HG03457 (cell line): ENCODE results near the gene LARGE1.
"Not testable (repeated sequence)": the region's sequence is repeated elsewhere in the genome, so short reads cannot be mapped to it uniquely, and the experiment has no call there.

Experiments used
- ATAC-seq: cut with Tn5 transposase; IDR thresholded peaks from one replicate; pipeline ENCODE4 v1.9.1; 2021; ENCODE audit warnings: moderate number of reproducible peaks; ENCODE audit not compliant: unreplicated experiment

The LARGE1 gene

DNA sequence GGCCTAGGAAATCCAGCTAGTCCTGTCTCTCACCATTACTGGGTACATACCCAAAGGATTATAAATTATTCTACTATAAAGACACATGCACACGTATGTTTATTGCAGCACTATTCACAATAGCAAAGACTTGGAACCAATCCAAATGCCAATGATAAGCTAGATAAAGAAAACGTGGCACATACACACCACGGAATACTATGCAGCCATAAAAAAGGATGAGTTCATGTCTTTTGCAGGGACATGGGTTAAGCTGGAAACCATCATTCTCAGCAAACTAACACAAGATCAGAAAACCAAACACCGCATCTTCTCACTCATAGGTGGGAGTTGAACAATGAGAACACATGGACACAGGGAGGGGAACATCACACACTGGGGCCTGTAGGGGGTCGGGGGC, 61.6 kb downstream of the LARGE1 start:
- ATAC-seq: not testable (repeated sequence)

DNA sequence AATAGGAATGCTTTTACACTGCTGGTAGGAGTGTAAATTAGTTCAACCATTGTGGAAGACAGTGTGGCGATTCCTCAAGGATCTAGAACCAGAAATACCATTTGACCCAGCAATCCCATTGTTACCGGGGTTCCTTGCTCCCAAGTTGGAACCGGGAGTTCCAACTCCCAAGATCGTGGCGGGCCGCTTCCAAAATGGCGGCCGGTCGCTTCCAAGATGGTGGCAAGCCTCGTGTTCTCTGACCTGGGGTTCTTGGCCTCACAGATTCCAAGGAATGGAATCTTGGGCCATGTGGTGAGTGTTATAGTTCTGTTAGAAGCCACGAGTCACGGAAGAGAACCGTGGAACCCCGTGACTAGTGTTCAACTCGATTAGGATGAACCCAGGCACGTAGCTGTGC, 62.5 kb downstream of the LARGE1 start:
- ATAC-seq: not testable (repeated sequence)

DNA sequence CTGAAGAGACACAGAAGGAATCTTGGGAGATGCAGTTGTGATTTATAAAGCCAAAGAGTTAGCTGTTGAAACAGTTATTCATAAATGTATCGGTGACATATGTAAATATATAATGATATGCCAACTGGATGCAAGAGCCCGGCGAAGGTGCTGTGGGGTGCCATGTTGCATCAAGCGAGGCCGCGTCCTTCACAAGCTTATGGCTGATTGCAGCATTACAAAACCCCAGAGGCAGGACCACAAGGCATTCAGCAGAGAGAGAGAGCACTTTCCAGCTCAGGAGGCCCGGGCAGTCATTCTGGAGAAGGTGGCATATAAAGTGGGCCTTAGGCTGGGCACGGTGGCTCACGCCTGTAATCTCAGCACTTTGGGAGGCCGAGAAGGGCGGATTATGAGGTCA, 65.6 kb downstream of the LARGE1 start:
- no peak for ATAC-seq

DNA sequence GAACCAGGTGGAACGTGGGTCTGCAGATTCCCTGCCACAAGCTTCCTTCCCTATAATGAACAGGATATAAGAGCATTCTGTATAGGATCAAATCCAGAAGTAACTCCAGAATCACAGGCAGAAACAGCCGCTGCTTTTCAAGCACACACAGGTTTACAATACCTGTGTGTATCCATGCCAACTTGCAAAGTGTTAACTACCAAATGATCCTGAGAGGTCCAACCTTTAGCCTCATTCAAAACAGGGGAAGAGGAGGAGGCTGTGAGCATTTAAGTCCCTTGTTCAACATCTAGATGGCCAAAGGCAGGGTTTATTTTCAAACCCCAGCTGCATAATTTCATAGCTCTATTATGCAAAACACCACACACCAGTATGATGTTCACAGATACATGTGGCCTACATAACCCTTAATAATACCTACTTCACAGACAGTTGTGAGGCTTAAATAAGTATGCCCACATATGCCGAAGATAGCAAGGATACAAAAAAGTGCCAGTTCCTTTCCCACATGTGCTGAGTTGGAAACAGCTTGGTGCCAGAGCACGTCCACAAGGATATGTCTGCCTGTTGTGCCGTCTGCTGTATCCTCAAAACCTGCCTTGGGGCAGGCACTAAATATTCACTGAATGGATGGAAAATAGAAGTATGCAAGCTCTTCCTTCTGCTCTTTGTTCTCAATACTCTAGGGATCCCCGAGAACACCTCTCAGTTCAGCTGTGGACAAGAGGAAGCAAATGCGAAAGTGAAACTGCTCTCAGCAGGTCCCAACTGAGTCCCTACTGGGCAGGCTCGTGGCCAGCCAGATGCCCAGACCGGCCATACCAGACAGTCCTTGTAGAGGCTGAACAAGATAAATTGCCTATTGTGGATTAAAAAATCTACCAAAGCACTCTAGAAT, 66.8 kb downstream of the LARGE1 start:
- no peak for ATAC-seq

DNA sequence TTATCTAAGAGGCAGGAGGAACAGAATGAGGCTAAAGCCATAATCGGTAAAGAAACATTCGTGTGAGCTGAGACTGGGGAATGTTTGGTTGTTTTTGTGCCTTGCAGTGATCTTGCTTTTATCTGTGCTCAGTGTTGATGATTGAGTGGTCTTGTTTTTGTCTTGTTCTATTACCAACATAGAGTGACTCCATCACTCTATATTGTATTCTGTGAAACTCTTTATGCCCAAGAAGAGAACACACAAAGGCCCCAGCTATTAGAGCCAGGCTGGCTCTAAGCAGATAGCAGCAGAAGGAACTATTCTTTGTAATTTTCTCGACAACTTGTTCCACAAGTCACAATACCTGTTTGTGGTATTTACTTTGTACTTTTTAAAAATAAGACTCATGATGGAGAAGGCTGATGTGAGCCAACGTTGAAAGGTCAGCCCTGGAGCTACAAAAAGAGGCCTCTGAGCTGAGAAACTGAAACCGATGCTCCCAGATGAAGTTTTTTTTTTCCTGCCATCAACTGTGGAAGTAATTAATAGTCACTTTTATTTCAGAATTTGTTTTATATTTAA, 68.4 kb downstream of the LARGE1 start:
- no peak for ATAC-seq

DNA sequence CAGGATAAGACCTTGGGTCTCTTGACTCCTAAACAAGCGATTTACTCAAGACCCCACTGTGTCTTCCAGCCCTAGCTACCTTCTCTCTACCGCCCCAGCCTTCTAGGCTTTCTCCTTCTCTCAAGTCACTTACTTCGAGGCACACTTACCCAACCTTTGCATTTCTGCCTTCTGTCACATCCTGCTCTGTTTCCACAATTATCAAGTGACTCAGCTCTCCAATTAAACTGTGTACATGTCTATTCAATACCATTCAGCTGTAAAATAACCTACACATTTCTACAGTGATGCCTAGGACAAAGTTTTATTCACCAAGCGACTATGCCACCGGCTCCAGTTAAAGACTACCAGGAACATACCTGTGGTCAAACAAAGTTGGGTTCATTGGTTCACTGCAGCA, 69.0 kb downstream of the LARGE1 start:
- no peak for ATAC-seq

DNA sequence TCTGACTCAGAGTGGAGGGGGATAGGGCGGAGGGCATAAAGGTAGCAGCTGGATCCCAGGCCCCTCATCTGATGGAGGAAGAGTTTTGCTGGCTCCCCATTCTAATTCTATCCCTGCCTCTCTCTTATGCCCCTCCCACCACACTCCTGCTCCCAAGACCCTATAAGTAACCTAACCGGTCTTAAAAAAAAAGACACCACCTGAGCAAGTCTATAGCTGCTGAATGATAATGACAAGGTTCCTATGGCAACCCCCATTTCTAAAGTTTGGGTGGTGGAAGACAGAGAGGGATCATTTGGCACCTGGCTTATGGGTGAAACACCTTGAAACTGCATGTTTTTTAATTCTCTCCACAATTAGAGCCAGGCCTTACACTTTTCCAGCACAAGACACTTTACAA, 69.6 kb downstream of the LARGE1 start:
- ATAC-seq: no peak

DNA sequence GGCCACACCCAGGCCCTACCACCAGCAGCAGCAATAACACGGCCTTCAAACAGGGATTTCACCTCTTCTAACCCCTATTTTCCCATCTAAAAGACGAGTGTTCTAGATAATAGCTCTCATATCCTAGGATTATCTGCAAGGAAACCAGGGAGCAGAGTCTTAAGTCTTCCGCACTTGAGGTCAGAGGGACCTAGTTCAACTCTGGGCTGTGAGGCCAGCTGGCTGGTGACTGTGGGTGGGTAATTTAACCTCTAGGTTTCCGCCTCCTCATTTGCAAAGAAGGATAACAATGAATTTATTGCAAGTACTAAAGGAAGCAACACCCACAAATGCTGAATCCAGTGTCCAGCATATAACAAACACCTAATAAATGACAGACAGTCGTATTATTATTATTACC, 70.1 kb downstream of the LARGE1 start:
- ATAC-seq: no peak

DNA sequence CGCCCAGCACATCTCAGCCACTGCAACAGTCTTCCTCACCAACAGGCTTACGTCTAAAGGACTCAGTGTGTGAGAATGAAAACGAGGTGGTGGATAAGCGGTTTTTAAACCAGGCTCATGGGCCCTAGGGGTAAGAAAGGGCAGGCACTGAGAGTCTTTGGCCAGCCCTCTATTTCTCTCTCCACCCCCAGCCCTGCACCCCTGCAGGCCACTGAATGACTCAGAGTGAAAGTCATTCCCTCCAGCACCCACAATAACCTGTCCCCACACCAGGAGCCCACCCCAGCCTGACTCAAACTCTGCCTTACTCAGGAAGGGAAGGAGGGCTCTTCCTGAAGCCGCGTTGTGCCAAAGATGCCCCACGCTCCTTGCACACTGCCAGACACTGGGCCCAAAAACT, 72.0 kb downstream of the LARGE1 start:
- no peak for ATAC-seq

DNA sequence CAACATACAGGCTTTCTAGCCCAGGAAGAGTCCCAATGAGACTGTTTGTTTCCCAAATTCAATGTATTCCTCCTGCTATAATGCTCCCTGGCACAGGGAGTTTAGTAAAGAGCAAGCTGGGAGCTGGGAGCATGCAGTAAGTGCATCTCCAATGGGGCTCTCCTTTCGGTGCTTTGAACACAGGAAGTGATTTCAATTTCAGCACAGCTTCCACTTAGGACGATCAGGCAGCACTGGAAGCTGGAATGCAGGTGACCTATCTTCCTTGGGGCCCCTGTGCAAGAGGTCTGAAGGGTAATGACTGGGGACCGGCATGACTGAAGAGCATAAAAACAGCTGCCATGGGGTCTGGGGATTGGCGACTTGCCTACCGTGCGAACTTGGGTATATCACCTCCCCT, 76.0 kb downstream of the LARGE1 start:
- no peak for ATAC-seq

DNA sequence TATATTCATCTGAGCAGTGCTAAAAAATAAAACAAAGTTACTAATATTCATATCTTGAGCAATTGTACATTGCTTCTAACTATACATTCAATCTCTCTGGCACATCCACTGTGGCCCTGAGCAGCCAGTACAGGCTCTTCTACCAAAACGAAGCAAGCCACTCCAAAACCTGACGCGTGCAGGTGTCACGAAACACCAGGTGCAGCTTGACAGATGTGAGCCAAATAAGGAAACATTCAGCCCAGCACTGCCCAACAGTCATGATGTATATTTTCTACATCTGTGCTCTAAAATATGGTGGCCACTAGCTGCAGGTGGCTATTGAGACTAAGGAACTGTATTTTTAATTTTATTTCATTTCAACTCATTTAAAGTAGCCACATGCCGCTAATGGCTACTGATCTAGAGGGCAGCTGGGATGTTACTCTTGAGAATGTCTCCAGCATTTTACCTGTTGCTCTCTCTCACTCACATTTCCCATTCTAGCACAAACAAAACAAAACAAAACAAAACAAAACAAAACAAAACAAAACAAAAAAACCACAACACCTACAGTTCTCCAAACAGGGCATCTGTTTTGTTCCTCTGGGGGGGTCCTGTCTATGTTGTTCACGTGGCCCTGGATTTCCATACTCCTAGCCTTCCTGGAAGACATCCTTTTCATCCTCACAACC, 77.7 kb downstream of the LARGE1 start:
- ATAC-seq: no peak

DNA sequence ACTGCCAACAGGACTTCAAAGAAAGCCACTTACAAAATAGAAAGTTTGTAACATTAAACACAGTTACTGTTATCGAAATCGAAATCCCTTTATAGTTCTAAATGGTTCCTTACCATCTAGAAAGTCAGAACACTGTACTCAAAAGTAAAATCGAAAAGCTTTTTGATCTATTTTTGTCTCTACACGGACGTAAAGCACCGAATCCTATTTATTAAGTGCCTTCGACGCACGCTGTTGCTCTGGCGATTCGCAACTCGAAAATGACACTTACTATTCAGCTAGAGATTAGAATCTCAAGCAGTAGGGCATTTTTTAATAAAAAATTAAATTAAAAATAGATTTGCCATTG, 78.3 kb downstream of the LARGE1 start:
- no peak for ATAC-seq

DNA sequence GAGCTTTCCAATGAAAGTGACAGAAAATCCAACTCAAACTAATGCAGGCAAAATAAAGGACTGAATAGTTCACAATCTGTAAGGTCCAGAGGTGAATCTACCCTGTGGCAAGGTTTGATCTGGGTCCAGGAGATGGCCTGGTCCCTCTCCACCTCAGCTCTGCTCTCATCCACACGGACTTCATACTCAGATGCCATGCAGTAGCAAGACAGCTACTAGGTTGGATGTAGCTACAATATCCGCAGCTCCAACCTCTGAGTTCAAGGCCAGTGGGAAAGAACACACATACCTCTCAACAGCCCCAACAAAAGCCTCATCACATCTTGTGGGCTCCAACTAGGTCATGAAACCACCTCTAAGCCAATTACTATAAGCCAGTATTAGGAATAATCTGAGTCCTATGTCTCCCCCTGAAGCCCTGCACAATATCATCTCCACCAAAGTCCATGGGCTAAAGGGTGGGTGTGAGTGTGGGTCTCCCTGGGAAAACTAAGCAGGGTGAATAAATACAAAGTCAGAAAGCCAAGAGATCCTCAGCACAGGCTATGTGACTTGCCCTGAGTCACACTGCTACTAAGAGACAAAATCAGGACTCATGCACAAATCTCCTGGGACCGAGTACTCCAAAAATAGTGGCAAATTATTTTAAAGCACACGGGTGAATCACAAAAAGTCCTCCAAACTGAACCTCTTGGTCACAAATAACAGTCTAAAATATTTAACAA, 78.8 kb downstream of the LARGE1 start:
- ATAC-seq: no peak

DNA sequence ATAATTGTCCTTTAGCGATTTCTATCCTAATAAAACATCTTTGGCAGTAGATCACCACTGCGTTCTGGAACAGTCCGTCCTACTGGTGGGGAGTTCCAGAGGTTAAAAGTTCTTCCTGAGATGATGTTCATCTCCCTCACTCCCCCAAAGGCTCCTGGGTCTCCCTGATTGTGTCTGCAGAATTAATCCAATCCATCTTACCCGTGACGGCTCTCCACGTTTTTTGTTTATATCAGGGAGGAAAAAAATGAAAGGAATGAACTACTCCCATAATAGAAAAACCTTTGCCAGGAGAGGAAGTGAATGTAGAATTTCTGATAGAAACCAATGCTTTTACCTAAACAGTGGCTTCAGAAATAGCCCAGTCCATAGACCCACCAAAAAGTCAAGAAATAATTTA, 81.6 kb downstream of the LARGE1 start:
- ATAC-seq: no peak

DNA sequence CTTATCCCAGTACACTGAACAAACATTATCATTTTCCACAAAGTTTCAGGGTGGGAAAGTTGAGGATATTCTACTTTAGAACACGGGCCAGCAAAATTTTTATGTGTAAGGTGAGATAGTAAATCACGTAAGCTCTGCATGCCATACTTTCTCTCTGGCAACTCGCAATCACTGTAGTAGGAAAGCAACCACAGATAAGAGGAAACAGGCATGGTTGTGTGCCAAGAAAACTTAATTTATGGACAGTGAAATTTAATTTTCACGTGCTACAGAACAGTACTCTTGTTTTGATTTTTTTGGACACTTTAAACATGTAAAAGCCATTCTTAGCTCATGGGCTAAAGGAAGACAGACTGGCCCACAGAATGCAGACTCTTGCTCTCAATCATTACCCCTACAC, 82.5 kb downstream of the LARGE1 start:
- no peak for ATAC-seq

DNA sequence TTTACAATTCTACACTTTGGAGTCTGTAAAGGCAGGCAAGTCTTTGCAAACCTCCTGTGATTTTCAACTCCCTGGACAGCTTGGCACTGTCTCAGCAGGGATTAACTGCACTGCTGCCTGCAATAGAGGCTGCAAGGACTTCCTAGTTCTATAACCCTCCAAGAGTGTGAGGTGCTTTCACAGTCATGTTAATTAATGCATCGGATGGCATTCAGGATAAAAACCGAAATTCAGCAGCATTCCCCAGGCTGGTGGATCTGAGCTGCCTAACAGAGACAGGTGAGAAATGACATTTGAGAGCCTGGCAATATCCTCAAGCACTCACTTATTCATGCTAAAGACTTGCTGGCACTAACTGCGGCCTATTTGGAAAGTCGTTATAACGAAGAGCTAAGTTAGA, 85.0 kb downstream of the LARGE1 start:
- no peak for ATAC-seq

DNA sequence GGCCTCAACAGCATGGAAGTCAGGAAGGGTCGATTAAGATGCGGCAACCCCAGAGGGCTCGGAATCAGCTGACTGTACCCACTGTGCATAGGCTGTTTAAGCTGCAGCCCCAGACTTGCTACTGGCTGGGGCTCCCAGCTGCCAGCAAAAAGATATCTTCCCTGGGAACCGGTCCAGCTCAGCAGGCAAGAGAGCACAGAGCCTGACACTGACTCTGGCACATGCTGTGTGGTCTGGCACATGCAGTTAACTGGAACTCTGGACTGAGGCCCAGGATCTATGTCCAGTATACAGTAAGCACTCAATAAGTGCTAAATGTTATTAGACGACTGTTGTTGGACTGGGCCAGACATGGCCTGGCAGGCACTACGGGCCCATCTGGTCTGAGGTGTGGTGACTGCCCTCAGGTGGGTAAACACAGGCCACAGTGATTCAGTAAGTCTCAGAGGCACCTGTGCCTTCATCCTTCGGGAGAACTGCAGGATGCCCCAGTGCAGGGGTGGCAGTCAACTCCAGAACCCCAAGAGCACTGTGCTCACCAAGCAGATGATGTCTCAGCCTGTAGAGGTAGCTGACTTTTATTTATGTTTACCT, 87.6 kb downstream of the LARGE1 start:
- ATAC-seq: no peak

DNA sequence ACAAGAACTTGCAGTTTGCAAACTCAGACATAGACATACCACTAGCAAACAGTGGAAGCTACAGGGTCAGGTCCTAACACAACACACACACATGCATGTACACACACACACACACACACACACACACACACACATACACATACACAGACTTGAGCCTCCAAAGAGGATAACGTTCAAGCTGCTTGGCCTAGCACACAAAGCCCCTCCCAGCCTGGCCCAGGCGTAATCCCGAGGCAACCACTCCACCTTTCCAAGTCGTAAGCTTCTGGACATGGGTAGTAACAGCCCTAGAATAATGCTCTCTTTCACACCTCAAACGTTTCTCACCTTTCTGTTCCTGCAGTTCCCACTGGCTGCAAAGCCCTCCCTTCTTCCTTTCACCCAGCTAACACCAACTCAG, 88.6 kb downstream of the LARGE1 start:
- no peak for ATAC-seq

DNA sequence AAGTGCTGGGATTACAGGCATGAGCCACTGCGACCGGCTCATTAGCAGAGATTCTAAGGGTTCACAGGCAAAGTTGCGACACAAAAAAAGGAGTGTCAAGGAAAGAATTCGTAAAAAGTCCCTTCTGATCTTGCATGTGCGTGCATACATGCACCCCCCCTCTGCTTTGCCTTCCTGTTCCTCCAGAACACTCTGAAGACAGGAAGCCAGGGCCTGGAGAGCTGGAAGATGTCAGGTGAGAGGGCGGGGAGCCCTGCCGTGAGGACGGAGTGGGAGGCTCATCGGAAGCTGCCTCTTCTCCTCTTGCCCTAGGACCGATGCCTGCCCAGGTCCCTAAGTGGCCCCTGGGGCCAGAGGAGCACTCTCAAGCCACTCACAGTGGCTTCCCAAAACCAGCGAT, 89.1 kb downstream of the LARGE1 start:
- no peak for ATAC-seq

DNA sequence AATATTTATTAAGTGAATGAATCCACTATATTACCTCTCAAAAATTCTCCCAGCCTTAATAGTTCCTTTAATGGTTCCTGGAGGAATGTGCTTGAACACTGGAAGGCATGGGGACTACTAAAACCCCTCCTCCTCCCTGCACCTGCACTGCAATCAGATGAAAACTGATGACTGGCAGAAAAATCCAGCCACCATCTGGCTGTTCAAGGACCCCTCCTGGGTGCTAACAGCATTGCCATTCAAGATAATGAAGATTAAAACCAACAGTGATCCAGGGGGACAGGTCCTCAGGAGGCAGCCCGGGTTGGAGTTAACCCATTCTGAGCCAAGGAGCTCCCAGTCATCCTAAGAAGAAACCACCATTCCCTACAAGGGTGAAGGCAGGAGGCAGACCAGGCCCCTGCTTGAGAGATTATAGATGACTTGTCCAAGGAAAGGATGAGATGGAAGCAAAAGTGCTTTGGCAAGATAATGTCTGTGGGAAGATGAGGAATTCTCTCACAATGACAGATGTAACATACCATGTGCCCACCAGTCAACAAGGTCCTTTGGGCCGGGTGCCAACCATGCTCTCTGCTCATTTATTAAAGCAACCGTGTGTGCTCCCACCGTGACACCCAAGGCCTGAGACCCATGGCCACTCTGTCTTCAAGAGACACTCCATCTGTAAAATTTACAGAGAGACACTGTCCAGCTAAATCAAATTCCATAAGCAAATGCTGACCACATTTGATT, 90.6 kb downstream of the LARGE1 start:
- ATAC-seq: no peak

DNA sequence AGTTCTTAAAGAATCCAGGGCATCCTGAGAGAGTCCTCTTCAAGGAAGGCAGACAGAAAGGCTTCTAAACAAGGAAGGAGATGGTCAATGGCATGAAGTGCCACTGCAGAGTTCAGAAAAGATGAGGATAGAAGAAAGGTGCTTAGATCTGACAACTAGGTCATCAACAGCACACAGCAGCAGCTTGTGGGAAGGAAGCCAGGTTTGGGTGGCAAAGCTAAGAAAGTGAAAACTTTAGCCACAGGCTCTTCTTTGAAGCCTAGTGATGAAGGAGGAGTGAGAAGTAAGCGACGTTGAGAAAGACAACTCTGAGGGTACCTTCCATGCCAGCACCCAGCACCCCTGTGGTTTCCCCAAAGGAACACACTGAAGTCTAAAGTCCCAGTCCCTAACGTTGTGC, 92.0 kb downstream of the LARGE1 start:
- ATAC-seq: no peak
